GM12892 (cell line): Measurements from ENCODE around the gene ASB5.

Experiments used
- DNase-seq: peaks from one replicate; pipeline ENCODE4 v3.0.0; 2011; ENCODE audit not compliant: insufficient read length
- FAIRE-seq: peaks from 2 replicates; lab custom pipeline; 2011; peaks lifted over from hg19 to GRCh38; lab: Jason Lieb, UNC
- POLR2A ChIP-seq: IDR thresholded peaks from 2 replicates; pipeline ENCODE4 v1.6.1; 2011; ENCODE audit warnings: low read depth, low read length, control low read depth
- POLR2AphosphoS5 ChIP-seq: IDR thresholded peaks from 2 replicates; pipeline ENCODE4 v1.6.1; 2011; ENCODE audit warnings: low read depth, low read length, control low read depth
- TAF1 ChIP-seq: IDR thresholded peaks from 2 replicates; pipeline ENCODE4 v1.6.1; 2011; ENCODE audit warnings: low read depth, mild to moderate bottlenecking, control low read depth, low read length, borderline replicate concordance

The ASB5 gene

GRCh38 chr4:176186671-176187395, 82.2 kb downstream of the ASB5 start:
- TF ChIP-seq POLR2A (no peak), TAF1 (no peak), POLR2AphosphoS5 (no peak)
- DNase-seq (no peak), FAIRE-seq (no peak)

- FAIRE-seq (no peak), DNase-seq (no peak)
- no peak for TF ChIP-seq POLR2AphosphoS5
- TF ChIP-seq POLR2A = no peak
- TF ChIP-seq TAF1 = no peak
These were observed 83.0 kb downstream of the ASB5 start for GRCh38 chr4:176186067-176186466.

GRCh38 chr4:176185051-176185450, 84.0 kb downstream of the ASB5 start:
- no peak for DNase-seq
- FAIRE-seq = no peak
- no peak for TF ChIP-seq POLR2AphosphoS5
- no peak for TF ChIP-seq POLR2A
- TF ChIP-seq TAF1 = no peak
